HG02588 (cell line): Measurements from ENCODE around the gene TMCO4.

ENCODE experiments used
- ATAC-seq: cut with Tn5 transposase; IDR thresholded peaks from one replicate; pipeline ENCODE4 v1.9.1; 2021; ENCODE audit warnings: mild to moderate bottlenecking, moderate library complexity; ENCODE audit not compliant: unreplicated experiment

The TMCO4 gene

GRCh38 chr1:19689085-19689757 lies 110.5 kb downstream of the TMCO4 start:
- no peak for ATAC-seq

- ATAC-seq: no peak
Observed at GRCh38 chr1:19688041-19688842, 111.5 kb downstream of the TMCO4 start.

GRCh38 chr1:19687414-19687813 lies 112.3 kb downstream of the TMCO4 start:
- ATAC-seq: no peak

- no peak for ATAC-seq
Observed at GRCh38 chr1:19685994-19686393, 113.7 kb downstream of the TMCO4 start.

GRCh38 chr1:19684677-19685076 lies 115.0 kb downstream of the TMCO4 start:
- ATAC-seq: no peak

- ATAC-seq: no peak
Observed at GRCh38 chr1:19683351-19683750, 116.4 kb downstream of the TMCO4 start.

- ATAC-seq: no peak
Observed at GRCh38 chr1:19682901-19683300, 116.8 kb downstream of the TMCO4 start.

GRCh38 chr1:19682257-19682656 lies 117.5 kb downstream of the TMCO4 start:
- no peak for ATAC-seq

- no peak for ATAC-seq
Observed at GRCh38 chr1:19680644-19681043, 119.1 kb downstream of the TMCO4 start.

GRCh38 chr1:19679691-19680090 lies 120.0 kb downstream of the TMCO4 start:
- no peak for ATAC-seq

- no peak for ATAC-seq
Observed at GRCh38 chr1:19678931-19679453, 120.7 kb downstream of the TMCO4 start.

GRCh38 chr1:19678493-19678892 lies 121.2 kb downstream of the TMCO4 start:
- no peak for ATAC-seq

GRCh38 chr1:19676438-19676922 lies 123.2 kb downstream of the TMCO4 start:
- no peak for ATAC-seq

GRCh38 chr1:19675797-19676196 lies 123.9 kb downstream of the TMCO4 start:
- ATAC-seq: no peak

GRCh38 chr1:19672237-19672636 lies 127.5 kb downstream of the TMCO4 start:
- ATAC-seq: no peak

- ATAC-seq: no peak
Observed at GRCh38 chr1:19670787-19671186, 128.9 kb downstream of the TMCO4 start.

GRCh38 chr1:19668888-19669287 lies 130.8 kb downstream of the TMCO4 start:
- no peak for ATAC-seq

- ATAC-seq: no peak
Observed at GRCh38 chr1:19665496-19666465, 133.9 kb downstream of the TMCO4 start.

GRCh38 chr1:19665186-19665495 lies 134.6 kb downstream of the TMCO4 start:
- no peak for ATAC-seq

GRCh38 chr1:19664453-19665185 lies 135.1 kb downstream of the TMCO4 start, which contains the start of gene HTR6:
HTR6 (plus strand) TSS chr1:19664875; CDS start chr1:19665754, 879 bp downstream.
- no peak for ATAC-seq
